ENCODE measurements around the gene GALNT12.
A peak's percentile ranks its signal among the peaks of the same experiment; 100 is the strongest.

The GALNT12 gene

GRCh38 chr9:98783518-98784226 lies 23.8 kb upstream of the GALNT12 start:
- no peak for DNase-seq

DNA sequence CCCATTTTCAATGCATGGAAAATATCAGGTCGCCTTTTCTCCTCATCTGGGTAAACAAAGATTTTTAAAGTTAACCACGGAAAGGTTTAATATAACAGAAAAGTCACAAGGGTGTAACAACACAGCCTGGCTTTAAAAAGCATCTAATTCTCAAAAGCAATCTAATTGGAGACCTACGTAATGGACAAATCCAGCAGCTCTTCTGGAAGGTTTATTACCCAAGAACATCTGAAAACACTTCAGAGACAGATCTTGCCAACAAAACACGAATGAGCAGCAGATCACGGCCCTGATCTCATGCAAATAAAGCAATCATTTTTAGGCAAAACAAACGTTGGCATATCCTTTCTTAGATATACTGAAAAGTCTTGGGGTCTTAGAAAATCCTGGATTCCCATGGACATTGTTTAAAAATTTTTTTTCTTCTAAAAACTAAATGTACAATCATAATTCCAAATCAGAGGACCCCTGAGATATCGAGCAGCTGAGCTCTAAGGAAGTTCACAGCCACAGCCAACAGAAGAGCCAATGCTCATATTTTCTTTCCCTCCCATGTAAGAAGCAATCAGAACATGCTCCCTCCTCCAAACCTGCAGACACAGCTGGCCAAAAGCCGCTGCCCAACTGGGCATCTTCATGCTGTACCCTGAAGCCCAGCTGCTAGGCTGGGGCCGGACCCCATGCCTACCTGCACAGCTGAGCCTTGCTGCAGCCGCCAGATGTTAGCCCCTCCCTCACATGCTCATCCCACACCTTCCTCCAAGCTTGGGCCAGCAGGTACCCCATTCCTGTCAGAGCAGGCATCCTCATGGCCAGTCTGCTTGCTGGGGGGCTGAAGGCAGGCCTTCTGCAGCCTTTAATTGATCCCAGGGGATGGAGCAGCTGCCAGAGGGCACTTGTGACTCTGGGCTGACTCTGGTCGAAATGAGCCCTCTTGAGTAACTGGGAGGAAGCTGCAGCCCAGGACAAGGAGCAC lies 22.4 kb upstream of the GALNT12 start:
- no peak for DNase-seq

- no peak for DNase-seq
Measured at GRCh38 chr9:98786750-98787510, 20.5 kb upstream of the GALNT12 start.

DNA sequence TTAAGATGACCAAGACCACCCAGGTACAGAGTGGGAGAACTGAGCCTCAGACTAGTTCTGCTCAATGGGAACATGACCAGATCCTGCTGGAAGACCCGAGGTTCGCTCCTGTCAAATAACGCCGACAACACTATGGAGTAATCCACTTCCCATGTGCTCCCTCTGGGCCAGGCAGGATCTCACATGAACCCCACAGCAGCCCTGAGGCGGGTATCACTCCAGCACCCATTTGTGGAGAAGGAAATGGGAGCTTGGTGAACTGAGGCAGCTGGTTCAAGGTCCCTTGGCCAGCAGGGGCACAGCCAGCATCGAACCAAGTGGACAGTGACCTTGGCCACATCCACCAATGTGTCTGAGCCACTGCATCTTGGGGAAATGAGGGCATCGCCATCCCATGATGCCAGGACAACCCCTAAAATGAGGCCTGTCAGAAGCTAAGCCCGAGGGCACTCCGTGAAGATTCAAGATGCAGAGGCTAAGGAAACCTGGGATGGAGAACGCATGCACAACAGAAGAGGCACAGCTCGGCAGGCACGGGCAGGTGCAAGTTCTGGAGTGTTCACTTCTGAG lies 19.6 kb upstream of the GALNT12 start:
- no peak for DNase-seq

- no peak for DNase-seq
Measured at GRCh38 chr9:98789483-98790133, 17.9 kb upstream of the GALNT12 start.

DNA sequence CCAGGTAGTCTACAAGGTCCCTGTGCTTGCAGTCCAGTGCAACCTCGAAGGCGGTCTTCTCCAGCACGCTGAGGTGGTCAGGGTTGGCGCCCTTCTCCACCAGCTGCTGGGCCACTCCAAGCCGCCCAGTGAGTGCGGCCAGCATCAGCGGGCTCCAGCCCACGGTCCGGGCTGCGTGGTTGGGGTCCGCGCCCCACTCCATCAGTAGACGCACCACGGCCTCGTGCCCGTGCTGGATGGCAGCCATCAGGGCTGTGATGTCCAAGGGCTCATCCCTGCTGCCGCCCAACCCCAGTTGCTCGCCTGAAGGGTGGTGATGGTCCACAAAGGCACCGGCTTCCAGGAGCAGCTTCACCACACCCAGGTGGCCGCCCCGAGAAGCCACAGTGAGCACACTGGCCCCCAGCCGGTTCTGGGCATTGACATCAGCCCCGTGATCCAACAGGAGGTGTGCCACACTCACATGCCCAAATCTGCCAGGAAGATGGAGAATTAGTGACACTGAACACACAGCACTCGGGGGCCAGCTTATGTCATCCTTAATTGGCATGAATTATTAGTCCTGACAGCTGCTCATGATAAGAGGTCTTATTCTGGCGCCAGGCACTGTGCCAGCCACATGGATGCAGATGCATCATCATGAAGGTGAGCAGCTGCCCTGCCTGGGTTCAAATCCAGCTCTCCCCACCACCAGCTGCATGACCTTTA lies 17.2 kb upstream of the GALNT12 start:
- DNase-seq: no peak

DNA sequence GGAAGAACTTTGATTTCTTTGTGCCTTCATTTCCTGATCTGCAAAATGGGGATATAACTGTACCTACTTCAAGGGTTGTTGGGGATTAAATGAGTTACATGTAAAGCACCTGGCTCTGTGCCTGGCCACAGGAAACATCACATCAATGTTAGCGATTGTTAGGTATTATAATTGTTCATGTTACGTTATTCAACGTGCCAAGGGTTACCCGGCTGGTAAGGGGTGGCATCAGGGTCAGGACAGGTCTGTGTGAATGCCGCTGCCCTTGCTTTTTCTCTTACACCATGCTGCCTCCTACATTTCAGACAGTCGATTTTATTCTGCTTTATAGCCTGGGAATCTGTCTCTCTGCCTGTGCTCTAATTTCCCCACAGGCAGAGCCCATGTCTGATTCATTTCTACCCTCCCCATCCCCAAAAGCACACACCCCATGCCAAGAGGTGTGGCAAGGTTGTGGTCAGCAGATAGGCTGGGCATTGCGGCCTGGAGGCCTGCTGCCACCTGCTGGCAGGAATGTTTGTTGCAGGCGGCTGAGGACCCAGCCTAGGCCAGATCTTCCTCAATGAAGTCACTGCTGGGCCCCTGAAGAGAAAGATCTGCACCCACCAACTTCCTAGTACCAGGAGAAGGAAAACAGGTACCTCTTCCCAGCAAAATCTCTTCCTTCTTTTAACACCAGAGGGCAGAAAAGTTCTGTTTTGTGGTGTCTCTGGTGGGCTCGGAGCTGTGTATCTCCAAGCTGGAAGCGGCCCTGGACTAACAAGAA lies 16.4 kb upstream of the GALNT12 start:
- peak; percentile 55 for DNase-seq

- no peak for DNase-seq
Measured at GRCh38 chr9:98791608-98792490, 15.6 kb upstream of the GALNT12 start.

DNA sequence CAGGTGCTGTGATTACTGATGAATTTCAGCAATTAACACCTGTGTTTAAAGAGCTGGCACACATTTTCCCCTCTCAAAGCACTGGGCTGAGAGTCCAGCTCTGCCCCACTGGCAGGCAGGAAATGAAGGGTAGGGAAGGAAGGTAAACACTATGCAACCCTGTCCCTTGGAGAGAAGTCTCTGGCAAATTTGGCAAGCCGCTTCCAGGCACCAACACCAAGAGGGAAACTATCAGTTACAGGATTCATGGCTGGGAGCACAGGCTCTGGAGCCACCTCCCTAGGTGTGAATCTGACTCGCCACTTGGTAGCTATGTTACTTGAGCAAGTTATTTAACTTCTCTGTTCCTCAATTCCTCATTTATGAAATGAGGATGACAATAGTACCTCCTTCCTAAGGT lies 14.4 kb upstream of the GALNT12 start:
- no peak for DNase-seq

GRCh38 chr9:98794802-98795201 lies 12.7 kb upstream of the GALNT12 start:
- no peak for DNase-seq

DNA sequence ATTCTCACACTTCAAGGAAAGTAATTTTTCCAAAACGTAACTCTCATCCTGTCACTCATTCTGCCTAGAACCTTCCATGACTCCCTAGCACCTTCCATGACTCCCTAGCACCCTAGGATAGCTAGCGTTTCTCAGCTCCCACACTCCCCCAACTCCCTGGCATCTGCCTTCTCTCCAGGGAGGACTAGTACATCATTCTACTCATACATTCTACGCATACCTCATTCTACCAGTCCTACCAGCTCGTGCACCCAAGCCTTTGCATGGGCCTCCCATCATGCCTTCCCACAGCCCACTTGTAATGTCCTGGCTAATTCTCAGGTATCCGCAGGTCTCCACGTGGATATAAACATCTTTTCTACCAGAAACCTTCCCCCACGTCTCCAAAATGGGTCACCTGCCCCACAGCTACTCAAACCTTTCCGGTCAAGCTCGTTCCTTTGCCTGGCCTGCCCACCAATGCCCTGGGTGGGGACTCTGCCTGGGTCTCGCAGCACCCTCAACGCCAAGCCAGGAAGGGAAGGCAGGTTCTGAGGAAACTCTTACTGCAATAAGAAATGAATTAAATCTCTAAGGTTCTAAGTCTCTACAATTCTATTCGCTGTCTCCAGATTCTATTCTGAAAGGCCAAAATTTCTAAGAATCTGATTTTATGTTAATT lies 12.0 kb upstream of the GALNT12 start:
- DNase-seq: no peak

- no peak for DNase-seq
Measured at GRCh38 chr9:98795970-98796363, 11.5 kb upstream of the GALNT12 start.

DNA sequence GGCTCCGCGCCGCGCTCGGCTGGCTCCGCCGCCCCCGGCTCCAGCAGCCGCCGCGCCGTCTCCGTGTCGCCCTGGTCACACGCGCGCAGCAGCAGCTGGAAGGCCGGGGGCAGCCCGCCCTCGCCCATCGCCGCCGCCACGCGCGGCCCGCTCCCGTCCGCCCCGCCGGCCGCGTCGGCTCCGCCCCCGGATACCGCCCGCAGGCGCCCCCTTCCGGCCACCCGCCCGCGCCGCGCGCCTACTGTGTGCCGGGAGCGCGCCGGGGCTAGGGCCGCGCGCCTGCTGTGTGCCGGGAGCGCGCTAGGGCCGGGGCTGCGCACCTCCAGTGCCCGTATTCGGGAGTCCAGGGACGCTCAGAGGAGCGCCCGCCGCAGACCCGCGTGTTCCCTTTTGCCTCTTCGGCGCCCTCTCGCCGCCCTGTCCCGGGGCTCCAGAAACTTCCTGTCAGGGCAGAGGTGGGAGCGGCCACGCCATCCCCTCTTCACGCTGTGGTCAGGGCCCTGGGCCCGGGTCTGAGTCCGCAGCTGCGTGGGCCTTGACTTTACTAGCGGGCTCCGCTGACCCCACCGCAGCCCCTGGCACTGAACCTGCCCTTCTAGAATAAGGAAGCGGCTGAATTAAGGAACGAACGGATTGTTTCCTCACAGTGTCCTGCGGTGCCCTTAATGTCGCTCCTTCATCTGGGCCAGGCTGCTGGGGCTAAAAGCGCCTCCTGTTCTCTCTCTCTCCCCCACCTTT lies 10.9 kb upstream of the GALNT12 start, which contains the start of gene ANKS6:
ANKS6 (minus strand) TSS at position 192 of the 738 bp plus-strand sequence; CDS start at position 128, 64 bp downstream.
- peak; percentile 77 for DNase-seq

GRCh38 chr9:98797491-98797890 lies 10.0 kb upstream of the GALNT12 start:
- DNase-seq: no peak

DNA sequence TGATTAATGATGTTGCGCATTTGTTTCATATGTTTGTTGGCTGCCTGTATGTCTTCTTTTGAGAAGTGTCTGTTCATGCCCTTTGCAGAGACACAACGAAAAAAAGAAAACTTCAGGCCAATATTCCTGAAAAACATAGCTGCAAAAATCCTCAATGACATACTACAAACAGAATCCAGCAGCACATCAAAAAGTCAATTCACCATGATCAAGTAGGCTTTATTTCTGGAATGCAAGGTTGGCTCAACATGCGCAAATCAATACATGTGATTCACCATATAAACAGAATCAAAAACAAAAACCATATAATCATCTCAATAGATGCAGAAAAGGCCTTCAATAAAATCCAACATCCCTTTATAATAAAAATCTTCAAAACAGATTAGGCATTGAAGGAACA lies 9.2 kb upstream of the GALNT12 start:
- DNase-seq: no peak

DNA sequence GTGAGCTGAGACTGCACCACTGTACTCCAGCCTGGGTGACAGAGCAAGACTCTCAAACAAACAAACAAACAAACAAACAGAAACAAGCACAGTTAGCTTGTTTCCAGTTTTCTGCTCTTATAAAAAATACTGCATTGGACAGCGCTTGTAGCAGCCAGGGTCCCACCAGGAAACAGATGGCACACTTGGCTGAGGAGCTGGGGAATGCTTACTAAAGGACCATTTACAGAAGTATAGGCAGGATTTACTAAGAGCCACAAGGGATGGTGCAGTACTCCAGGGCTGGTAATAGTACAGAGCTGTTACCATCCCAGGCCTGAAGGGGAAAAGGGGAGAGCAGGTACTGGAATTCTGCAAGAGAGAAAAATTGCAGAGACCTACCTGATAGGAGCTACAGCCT lies 5.9 kb upstream of the GALNT12 start:
- DNase-seq: no peak

- no peak for DNase-seq
Measured at GRCh38 chr9:98801969-98802371, 5.5 kb upstream of the GALNT12 start.

- DNase-seq: no peak
Measured at GRCh38 chr9:98804083-98804482, 3.4 kb upstream of the GALNT12 start.

All from stimulated activated CD4-positive, alpha-beta T cell treated with anti-CD3 and anti-CD28 coated beads, Interleukin-1b, Interleukin-23, amount 100 ng/mL, for 48 hours (primary cell).